ENCODE measurements around the gene RNPC3.
A peak's percentile ranks its signal among the peaks of the same experiment; 100 is the strongest.
"Not testable (repeated sequence)": the region's sequence is repeated elsewhere in the genome, so short reads cannot be mapped to it uniquely, and the experiment has no call there.

The RNPC3 gene

DNA sequence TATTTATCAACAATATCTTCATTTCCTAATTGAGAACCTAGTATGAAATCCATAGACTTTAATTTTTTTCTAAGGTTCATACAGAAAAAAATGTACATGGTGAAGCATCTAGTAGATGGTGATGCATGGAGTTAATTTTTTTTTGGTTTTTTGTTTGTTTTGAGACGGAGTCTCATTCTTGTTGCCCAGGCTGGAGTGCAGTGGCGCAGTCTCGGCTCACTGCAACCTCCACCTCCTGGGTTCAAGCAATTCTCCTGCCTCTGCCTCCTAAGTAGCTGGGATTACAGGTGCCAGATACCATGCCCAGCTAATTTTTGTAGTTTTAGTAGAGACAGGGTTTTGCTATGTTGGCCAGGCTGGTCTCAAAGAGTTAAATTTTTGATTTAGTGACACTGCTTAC lies 35.6 kb downstream of the RNPC3 start:
- DNase-seq = not testable (repeated sequence)

DNA sequence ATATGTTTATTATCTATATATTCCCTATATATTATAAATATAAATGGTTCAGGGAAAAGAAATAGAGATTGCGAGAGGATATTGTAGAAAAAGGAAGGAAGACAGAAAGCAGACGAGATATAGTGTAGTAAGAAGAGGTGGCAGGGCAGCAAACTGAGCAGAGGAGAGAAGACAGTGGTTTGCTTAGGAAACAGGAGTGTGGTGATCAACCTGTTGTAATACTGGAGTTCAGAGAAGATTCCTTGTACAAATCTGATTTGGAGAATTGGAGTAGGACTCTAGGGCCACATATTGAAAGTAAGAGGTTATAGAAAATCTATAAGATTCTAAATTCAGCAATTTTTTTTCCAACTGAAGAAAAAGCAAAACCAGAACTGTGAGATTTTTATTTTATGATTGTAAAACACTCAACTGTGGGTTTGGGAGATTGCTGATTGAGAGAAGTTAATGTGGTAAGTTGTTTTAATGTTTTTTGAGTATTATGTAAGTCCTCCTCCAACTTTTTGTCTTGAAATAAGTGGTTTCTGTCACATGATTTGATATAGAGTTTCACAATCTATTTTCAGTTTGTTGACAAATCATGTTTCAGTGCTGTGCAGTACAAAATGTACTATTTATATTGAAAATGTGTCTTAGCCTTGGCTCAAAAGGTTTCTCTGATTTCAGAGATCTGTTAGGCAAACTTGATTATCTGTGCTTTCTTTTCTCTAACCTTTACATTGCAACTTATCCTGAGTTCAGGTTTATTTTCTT lies 36.3 kb downstream of the RNPC3 start:
- peak; percentile 80 for DNase-seq

DNA sequence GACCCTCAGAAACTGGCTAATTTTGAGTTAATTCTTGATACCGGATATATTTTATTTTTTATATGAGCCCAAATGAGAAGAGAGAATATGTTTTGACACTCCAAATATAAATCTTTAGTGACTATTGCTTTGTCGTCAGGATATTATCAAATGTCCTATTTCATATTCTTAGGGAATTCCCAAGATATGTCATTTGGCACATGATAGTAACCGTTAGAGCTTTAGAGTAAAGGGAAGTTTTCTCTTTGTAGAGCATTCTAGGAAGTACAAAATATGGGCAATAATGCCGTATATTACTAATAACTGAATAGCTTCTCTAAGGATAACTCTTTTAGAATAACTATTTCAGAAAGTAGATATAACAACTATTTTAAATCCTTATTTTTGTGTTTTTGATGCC lies 37.6 kb downstream of the RNPC3 start:
- peak; percentile 88 for DNase-seq

DNA sequence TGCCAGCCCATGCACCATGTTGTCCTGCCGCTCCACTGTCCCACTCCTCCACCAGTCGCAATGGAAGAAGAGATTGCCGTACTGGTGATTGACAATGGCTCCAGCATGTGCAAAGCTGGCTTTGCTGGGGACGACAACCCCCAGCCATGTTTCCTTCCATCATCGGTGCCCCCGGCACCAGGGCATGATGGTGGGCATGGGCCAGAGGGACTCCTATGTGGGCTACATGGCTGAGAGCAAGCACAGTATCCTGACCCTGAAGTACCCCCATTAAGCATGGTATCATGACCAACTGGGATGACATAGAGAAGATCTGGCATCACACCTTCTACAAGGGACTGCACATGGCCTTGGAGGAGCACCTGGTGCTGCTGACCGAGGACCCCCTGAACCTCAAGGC lies 44.0 kb downstream of the RNPC3 start:
- DNase-seq = no peak

DNA sequence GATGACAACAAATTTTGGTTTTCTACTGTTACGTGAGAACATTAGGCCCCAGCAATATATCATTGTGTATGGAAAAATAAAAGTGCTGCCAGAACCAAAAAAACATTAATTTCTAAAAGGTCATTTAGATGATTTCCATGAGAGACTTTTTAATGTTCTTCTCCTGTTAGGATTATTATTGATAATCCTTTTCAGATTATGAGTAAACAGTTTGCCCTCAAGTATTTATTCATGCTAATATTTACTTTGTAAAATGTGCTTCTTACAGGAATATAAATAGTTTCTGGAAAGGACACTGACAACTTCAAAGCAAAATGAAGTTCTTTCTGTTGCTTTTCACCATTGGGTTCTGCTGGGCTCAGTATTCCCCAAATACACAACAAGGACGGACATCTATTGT lies 45.8 kb downstream of the RNPC3 start, which contains the start of gene AMY2B:
AMY2B (plus strand) TSS at position 301 of the 400 bp plus-strand sequence; CDS start at position 315, 14 bp downstream.
- not testable (repeated sequence) for DNase-seq

DNA sequence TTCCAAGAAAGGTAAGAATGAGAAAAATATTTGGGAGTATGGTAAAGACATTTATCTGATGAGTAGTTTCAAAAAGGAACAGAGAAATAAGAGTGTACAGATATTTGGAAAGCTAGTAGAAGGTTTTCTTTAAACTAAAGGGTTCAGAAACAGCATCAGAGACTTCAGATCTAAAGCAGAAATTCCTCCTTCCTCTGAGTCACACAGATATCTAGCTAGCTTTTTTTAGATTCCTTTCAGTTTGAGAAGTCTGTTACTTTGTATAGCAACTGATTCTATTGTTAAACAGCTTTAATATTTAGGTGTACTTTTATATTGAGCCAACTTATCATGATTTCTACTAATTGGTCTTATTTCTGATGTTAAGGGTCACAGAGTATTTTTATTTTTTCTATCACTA lies 50.6 kb downstream of the RNPC3 start:
- no peak for DNase-seq

DNA sequence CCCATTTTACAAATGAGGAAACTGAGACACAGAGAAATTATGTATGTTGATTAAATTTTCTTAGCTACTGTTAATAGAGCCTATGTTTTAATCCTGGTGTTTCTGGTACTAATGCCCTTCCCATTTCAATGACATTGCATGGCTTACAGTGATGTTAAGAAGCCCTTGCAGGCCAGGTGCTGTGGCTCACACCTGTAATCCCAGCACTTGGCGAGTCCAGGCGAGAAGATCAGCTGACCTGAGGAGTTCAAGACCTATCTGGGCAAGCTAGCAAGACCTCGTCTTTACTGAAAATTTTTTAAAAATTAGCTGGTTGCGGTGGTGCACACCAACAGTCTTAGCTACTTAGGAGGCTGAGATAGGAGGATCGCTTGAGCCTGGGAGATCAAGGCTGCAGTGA lies 51.3 kb downstream of the RNPC3 start:
- not testable (repeated sequence) for DNase-seq

DNA sequence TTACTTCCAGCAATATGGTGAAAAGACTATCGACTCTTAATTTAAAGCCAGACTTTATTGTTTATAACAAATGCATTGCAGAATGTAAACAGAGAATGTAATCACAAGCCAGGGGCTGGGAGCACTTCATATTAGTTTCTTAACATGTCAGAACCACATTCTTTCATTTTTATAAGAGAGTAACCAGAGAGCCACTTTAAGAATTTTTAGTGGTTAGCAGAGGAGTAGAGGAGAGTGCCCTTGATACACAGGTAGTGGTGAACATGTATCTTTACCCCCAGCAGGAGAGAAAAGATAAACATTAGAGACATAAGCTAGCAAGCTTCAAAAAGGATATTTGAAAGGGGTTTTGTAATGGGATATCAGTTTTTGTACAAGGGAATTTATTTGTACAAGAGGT lies 57.0 kb downstream of the RNPC3 start:
- DNase-seq = no peak

DNA sequence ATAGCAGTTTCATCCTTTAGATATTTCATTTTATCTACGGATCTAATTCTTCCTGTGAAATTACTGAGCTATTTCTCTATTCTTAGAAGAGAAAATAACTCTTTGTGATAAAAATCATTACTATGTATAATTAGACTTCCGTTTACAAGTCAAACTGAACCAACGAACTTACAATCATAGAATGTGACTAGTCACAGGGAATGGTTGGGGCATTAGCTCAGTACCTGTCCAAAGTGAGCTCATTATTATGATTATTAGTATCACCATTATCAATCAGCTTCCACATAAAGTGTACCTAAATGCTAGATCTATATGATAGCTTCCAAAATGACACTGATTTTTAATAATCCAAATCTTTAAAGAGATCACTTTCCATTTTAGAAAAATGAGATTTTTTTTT lies 58.4 kb downstream of the RNPC3 start:
- no peak for DNase-seq

DNA sequence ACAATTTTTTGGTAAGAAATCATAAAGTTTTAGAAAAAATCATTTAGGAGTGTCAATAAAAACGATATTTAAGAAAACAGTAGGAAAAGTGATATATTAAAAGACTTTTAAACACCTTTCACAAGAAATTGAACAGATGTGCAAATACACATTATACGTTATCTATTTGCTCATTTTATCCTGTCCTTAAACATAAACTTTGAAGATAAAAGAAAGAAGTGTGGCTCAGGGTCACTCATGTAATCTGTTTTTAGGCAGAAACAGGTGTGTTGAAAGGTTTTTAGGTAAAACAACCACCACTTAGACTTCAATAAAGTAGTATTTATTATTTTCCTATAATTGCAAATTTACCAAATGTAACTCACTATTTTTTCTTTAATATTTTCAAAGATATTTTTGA lies 59.0 kb downstream of the RNPC3 start:
- DNase-seq = no peak

DNA sequence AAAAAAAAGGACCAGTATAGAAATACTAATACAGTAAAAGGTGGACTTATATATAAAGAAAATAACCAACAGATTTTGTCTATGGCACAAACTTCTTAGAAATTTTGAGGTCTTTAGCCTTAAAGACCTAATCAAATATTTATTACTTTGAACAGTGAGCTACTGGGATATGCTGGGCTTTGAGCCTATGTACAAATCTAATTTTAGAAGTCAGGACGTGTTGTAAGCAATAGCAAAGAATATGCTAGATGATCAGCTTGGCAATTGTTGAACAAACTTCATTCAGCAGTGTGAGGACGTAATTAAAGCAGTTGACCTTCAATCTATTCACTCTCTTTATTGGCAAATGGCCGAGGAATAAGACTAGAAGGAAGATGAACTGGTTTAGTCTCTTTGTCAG lies 77.2 kb downstream of the RNPC3 start:
- not testable (repeated sequence) for DNase-seq

Data from inflammatory macrophage treated with lipopolysaccharide for 4 hours (primary cell).